T47D (cell line): ENCODE results near the gene CPSF4L.

ENCODE experiments used
- DNase-seq, 2 experiments: peaks; one replicate each; pipeline versions ENCODE4 v3.0.0 to v3.0.0-alpha.2; 2011 to 2012; ENCODE audit warnings: low read depth in 1 of 2, low spot score in 1 of 2
- JUND ChIP-seq: IDR thresholded peaks from 2 replicates; pipeline ENCODE4 v1.6.1; 2012; ENCODE audit warnings: low read depth
- in situ Hi-C: cut with HindIII; loops from 2 replicates; pipeline ENCODE4 v1.10.0; 2016; ENCODE audit warnings: low sequenced_read_pairs, low pct_unique_long_range_greater_than_20kb

CPSF4L gene

GRCh38 chr17:73232587-73233373, 28.9 kb downstream of the CPSF4L start:
- TF ChIP-seq JUND, result no peak
- in situ Hi-C loops, result no loop called here
- peak; percentile 56 to 73 for DNase-seq

GRCh38 chr17:73231841-73232586, 29.7 kb downstream of the CPSF4L start:
- TF ChIP-seq JUND, result no peak
- in situ Hi-C loops, result no loop called here
- peak; percentile 96 to 97 for DNase-seq

- in situ Hi-C loops, result no loop called here
- peak; percentile 41 to 43 for DNase-seq
- no peak for TF ChIP-seq JUND
Measured at GRCh38 chr17:73231395-73231794, 30.3 kb downstream of the CPSF4L start.

GRCh38 chr17:73230088-73230487, 31.6 kb downstream of the CPSF4L start:
- TF ChIP-seq JUND, result no peak
- no peak for DNase-seq
- in situ Hi-C loops, result no loop called here

GRCh38 chr17:73228748-73229236, 32.9 kb downstream of the CPSF4L start:
- no peak for TF ChIP-seq JUND
- in situ Hi-C loops, result no loop called here
- no peak for DNase-seq

- TF ChIP-seq JUND, result no peak
- no peak for DNase-seq
- in situ Hi-C loops, result no loop called here
Measured at GRCh38 chr17:73227944-73228343, 33.7 kb downstream of the CPSF4L start.

GRCh38 chr17:73227379-73227778, 34.3 kb downstream of the CPSF4L start:
- DNase-seq, result no peak
- no peak for TF ChIP-seq JUND
- in situ Hi-C loops, result no loop called here

GRCh38 chr17:73226556-73227172, 35.0 kb downstream of the CPSF4L start:
- no peak for DNase-seq
- TF ChIP-seq JUND, result no peak

GRCh38 chr17:73224663-73225305, 36.9 kb downstream of the CPSF4L start:
- in situ Hi-C loops, result no loop called here
- no peak for DNase-seq
- TF ChIP-seq JUND, result no peak

More at GRCh38 chr17:73226556-73227172, 35.0 kb downstream of the CPSF4L start:
- in situ Hi-C loops, result no loop called here

GRCh38 chr17:73224237-73224636, 37.4 kb downstream of the CPSF4L start:
- in situ Hi-C loops, result no loop called here
- TF ChIP-seq JUND, result no peak
- DNase-seq, result no peak

GRCh38 chr17:73223626-73224230, 38.0 kb downstream of the CPSF4L start:
- TF ChIP-seq JUND, result no peak
- in situ Hi-C loops, result no loop called here
- no peak for DNase-seq

- in situ Hi-C loops, result no loop called here
- DNase-seq, result peak in 1 of 2 experiments; percentile 78
- no peak for TF ChIP-seq JUND
Measured at GRCh38 chr17:73215447-73215846, 46.2 kb downstream of the CPSF4L start.
